ENCODE data around the gene PCNX3.

GRCh38 chr11:65592858-65593517, 22.6 kb upstream of the PCNX3 start:
- TF ChIP-seq POLR2AphosphoS5 (IDR thresholded peaks at IDR 0.05) (peak; percentile 72), CTCF (IDR thresholded peaks at IDR 0.05) (no peak), POLR2A (IDR thresholded peaks at IDR 0.05) (peak; percentile 13)
